Pancreas (tissue), 10 donors: ENCODE results near the gene BUD23. TPM values are rescaled to one million over a fixed set of nuclear protein-coding genes. Genes with fewer than 3 reads are reported as not detected.

Experiments used
- ATAC-seq, 4 donors: fragments of 200-7000 bp; cut with Tn5 transposase; one replicate each; pipeline versions ENCODE4 v1.8.0 to v1.9.1; 2020; ENCODE audit warnings: mild to moderate bottlenecking in 4 of 4, moderate library complexity in 4 of 4
- DNase-seq, 6 donors: peaks; one replicate each; pipeline ENCODE4 v3.0.0-alpha.2; 2020
- FAIRE-seq: peaks from 2 replicates; lab custom pipeline; 2012; peaks lifted over from hg19 to GRCh38; lab: Jason Lieb, UNC
- H3K27ac ChIP-seq, 4 donors: fragments of 200-600 bp; sonication (generic); 1 replicate in 3 of 4; 2 replicates in 1 of 4; pipeline versions ENCODE4 v1.5.0 to v1.8.0; 2020
- H3K27me3 ChIP-seq, 4 donors: fragments of 200-600 bp; one replicate each; pipeline ENCODE4 v1.8.0; 2021
- H3K36me3 ChIP-seq, 3 donors: fragments of 200-600 bp; sonication (generic) in 1 of 3; one replicate each; pipeline versions ENCODE4 v1.5.0 to v1.8.0; 2020 to 2021
- H3K4me1 ChIP-seq, 3 donors: fragments of 200-600 bp; one replicate each; pipeline ENCODE4 v1.8.0; 2021
- H3K4me3 ChIP-seq, 4 donors: fragments of 200-600 bp; sonication (generic) in 2 of 4; one replicate each; pipeline versions ENCODE4 v1.5.0 to v1.8.0; 2020 to 2021
- H3K9me3 ChIP-seq, 4 donors: fragments of 200-600 bp; one replicate each; pipeline ENCODE4 v1.8.0; 2021
- CTCF ChIP-seq, 4 donors: fragments of 200-600 bp; sonication (generic) in 3 of 4; IDR thresholded peaks; one replicate each; pipeline versions ENCODE4 v1.5.0 to v1.8.0; 2021; ENCODE audit warnings: antibody characterized with exemption in 4 of 4
- WGBS, 2 donors: extraction: QIAGEN DNeasy Blood & Tissue Kit; methylation state at CpG; one replicate each; pipeline ENCODE4 v1.1.7; 2013; 5-methylcytosine and 5-hydroxymethylcytosine counted together
- intact Hi-C, 3 donors: fragments of 100-400 bp; cut with DNase I; formaldehyde crosslinking; loops; one replicate each; pipeline versions ENCODE4 v1.11.1 to v1.14.2; 2022
- polyA plus RNA-seq, 2 donors: library from polyadenylated mRNA; stranded (reverse); fragments of 200-250 nt; gene quantifications; one replicate each; pipeline ENCODE4 v1.2.3, GENCODE V29; 2013
- total RNA-seq, 6 donors: library from RNA; stranded (reverse); fragmentation: NEBNext Ultra II Directional in 4 of 6; extraction: Animal tissue kit (Norgen Biotek cat#: 25700) in 4 of 6; gene quantifications; one replicate each; pipeline versions ENCODE4 v1.2.1 to v1.2.4, GENCODE V29; 2021 to 2023
- donor health status: healthy with polysubstance abuse.
- donor health status: DM: no; HTN: no; CAD: no; lungs with moderate emphysema.
- donor health status: DM: no; HTN: no; CAD: no.
- donor health status: control.
- donor health status: control.
- donor health status: Bipolar disorder and iron deficiency.
- donor health status: DM: yes; HTN: yes; CAD: no.
- donor health status: DM: no; HTN: no; CAD: no.
- donor health status: DM: no; HTN: no; CAD: no.
- donor health status: DM: yes; HTN: yes; CAD: no.

BUD23 gene
- total and polyA plus RNA-seq, 8 donors, result 26.9 to 62.9 (median 35.7) TPM

GRCh38 chr7:73736885-73737284 is 53.5 kb downstream of the BUD23 start:
- 87 to 91% methylated on average over 13 to 14 of the region's 14 CpGs for whole genome bisulfite sequencing, 2 donors
- Histone ChIP-seq H3K27me3 (no peaks in the 10 kb centered on the region), H3K4me1 (peaks cover 8 to 16% (median 14%) of the 10 kb centered on the region in 3 donors), H3K4me3 (no peak overlapping the region), H3K9me3 (no peaks in the 10 kb centered on the region), H3K36me3 (peaks cover 0 to 8% (median 0%) of the 10 kb centered on the region in 3 donors), H3K27ac (no peak overlapping the region)
- no peak for TF ChIP-seq CTCF (IDR thresholded peaks at IDR 0.05)
- peak in 3 of 6 donors; percentile 39 to 69 (median 50) for DNase-seq
- FAIRE-seq, result no peak
- intact Hi-C loops, result no loop called here
- no peak for ATAC-seq

GRCh38 chr7:73737491-73738219 is 54.3 kb downstream of the BUD23 start:
- Histone ChIP-seq H3K27ac (peak overlapping the region; percentile 66 to 100 (median 91)), H3K4me3 (peak overlapping the region; percentile 37 to 95 (median 78)), H3K36me3 (peaks cover 0 to 8% (median 0%) of the 10 kb centered on the region in 3 donors), H3K4me1 (peaks cover 12 to 24% (median 22%) of the 10 kb centered on the region in 3 donors), H3K27me3 (no peaks in the 10 kb centered on the region), H3K9me3 (no peaks in the 10 kb centered on the region)
- 61 to 66% methylated on average over 17 of the region's 17 CpGs for WGBS, 2 donors
- DNase-seq, result peak in 4 of 6 donors; percentile 40 to 75 (median 52)
- intact Hi-C loops, result no loop called here
- no peak for FAIRE-seq
- ATAC-seq, result no peak
- no peak for TF ChIP-seq CTCF (IDR thresholded peaks at IDR 0.05)

GRCh38 chr7:73738220-73738611 is 54.8 kb downstream of the BUD23 start:
- intact Hi-C loops, result no loop called here
- peak overlapping the region; percentile 66 to 100 (median 91) for H3K27ac ChIP-seq
- peak; percentile 9 to 26 (median 18) for ATAC-seq
- H3K36me3 ChIP-seq, result peaks cover 0 to 8% (median 0%) of the 10 kb centered on the region in 3 donors
- no peak for TF ChIP-seq CTCF (IDR thresholded peaks at IDR 0.05)
- FAIRE-seq, result no peak
- DNase-seq, result peak in 5 of 6 donors; percentile 60 to 82 (median 65)
- peaks cover 12 to 26% (median 24%) of the 10 kb centered on the region in 3 donors for H3K4me1 ChIP-seq
- no peaks in the 10 kb centered on the region for H3K9me3 ChIP-seq
- H3K27me3 ChIP-seq, result no peaks in the 10 kb centered on the region
- peak overlapping the region; percentile 37 to 95 (median 78) for H3K4me3 ChIP-seq
- WGBS, 2 donors, result 0 to 1% methylated on average over 19 to 24 of the region's 24 CpGs

- peak; percentile 70 to 83 (median 77) for ATAC-seq
These were observed 55.4 kb downstream of the BUD23 start, which contains the start of gene ABHD11 for GRCh38 chr7:73738612-73739386. Gene ABHD11 (minus strand): TSS chr7:73738802. CDS start chr7:73738770, 32 bp downstream.

More at GRCh38 chr7:73738612-73739386, 55.4 kb downstream of the BUD23 start, which contains the start of gene ABHD11:
- H3K36me3 ChIP-seq, result peaks cover 0 to 8% (median 0%) of the 10 kb centered on the region in 3 donors
- intact Hi-C loops, result no loop called here
- WGBS, 2 donors, result 0 to 1% methylated on average over 64 to 84 of the region's 84 CpGs
- H3K4me3 ChIP-seq, result peak within 1 kb of the TSS; percentile 43 to 95 (median 78)
- FAIRE-seq (no peak), DNase-seq (peak; percentile 98 to 100 (median 100))
- H3K9me3 ChIP-seq, result no peaks in the 10 kb centered on the region
- H3K27me3 ChIP-seq, result no peaks in the 10 kb centered on the region
- peak within 1 kb of the TSS; percentile 100 for H3K27ac ChIP-seq
- no peak for TF ChIP-seq CTCF (IDR thresholded peaks at IDR 0.05)
- H3K4me1 ChIP-seq, result peaks cover 17 to 31% (median 30%) of the 10 kb centered on the region in 3 donors
